SK-N-SH treated with all-trans-retinoic acid at 6 μM for 48 hours (cell line): Measurements from ENCODE around the gene THSD4.

Source experiments
- ATAC-seq: fragments of 200-7000 bp; cut with Tn5 transposase; 3 replicates; pipeline ENCODE4 v1.9.1; 2020; ENCODE audit warnings: mild to moderate bottlenecking, moderate library complexity
- ARNTL ChIP-seq: fragments of 450-650 bp; formaldehyde crosslinking; IDR thresholded peaks from 2 replicates; pipeline ENCODE4 v1.5.0; 2020; ENCODE audit warnings: low read depth, mild to moderate bottlenecking, moderate library complexity, borderline replicate concordance
- BACH2 ChIP-seq: fragments of 250-450 bp; sonication (Bioruptor Pico); IDR thresholded peaks from 2 replicates; pipeline ENCODE4 v1.9.0; 2021; ENCODE audit warnings: mild to moderate bottlenecking, borderline replicate concordance
- CREB5 ChIP-seq: fragments of 250-450 bp; sonication (Bioruptor Pico); IDR thresholded peaks from 2 replicates; pipeline ENCODE4 v1.5.1; 2020; ENCODE audit warnings: low read depth, mild to moderate bottlenecking, moderate library complexity
- CSDC2 ChIP-seq: fragments of 250-450 bp; sonication (Bioruptor Pico); IDR thresholded peaks from 2 replicates; pipeline ENCODE4 v1.5.0; 2020; ENCODE audit warnings: mild to moderate bottlenecking, moderate library complexity
- ESRRG ChIP-seq: fragments of 250-450 bp; sonication (Bioruptor Pico); IDR thresholded peaks from 2 replicates; pipeline ENCODE4 v1.6.1; 2021; ENCODE audit warnings: mild to moderate bottlenecking
- GLIS3 ChIP-seq: fragments of 250-450 bp; sonication (Bioruptor Pico); IDR thresholded peaks from 2 replicates; pipeline ENCODE4 v1.5.0; 2020; ENCODE audit warnings: mild to moderate bottlenecking, moderate library complexity
- ISL1 ChIP-seq: fragments of 250-450 bp; sonication (Bioruptor Pico); IDR thresholded peaks from 2 replicates; pipeline ENCODE4 v2.1.2; 2022; ENCODE audit warnings: mild to moderate bottlenecking, moderate library complexity
- OSR1 ChIP-seq: fragments of 250-450 bp; sonication (Bioruptor Pico); IDR thresholded peaks from 2 replicates; pipeline ENCODE4 v1.8.0; 2022; ENCODE audit warnings: moderate library complexity, mild to moderate bottlenecking, inconsistent platforms
- PATZ1 ChIP-seq: fragments of 250-450 bp; sonication (Bioruptor Pico); IDR thresholded peaks from 2 replicates; pipeline ENCODE4 v1.8.0; 2020; ENCODE audit warnings: mild to moderate bottlenecking, moderate library complexity, borderline replicate concordance
- POU6F1 ChIP-seq: fragments of 250-450 bp; sonication (Bioruptor Pico); IDR thresholded peaks from 2 replicates; pipeline ENCODE4 v1.8.0; 2021; ENCODE audit warnings: low read depth, mild to moderate bottlenecking, moderate library complexity, borderline replicate concordance
- PPARA ChIP-seq: fragments of 250-450 bp; sonication (Bioruptor Pico); IDR thresholded peaks from 2 replicates; pipeline ENCODE4 v1.5.0; 2020; ENCODE audit warnings: mild to moderate bottlenecking, borderline replicate concordance
- TOX ChIP-seq: fragments of 250-450 bp; sonication (Bioruptor Pico); IDR thresholded peaks from 2 replicates; pipeline ENCODE4 v1.8.0; 2021; ENCODE audit warnings: mild to moderate bottlenecking, moderate library complexity, borderline replicate concordance
- TSHZ2 ChIP-seq: fragments of 250-450 bp; sonication (Bioruptor Pico); IDR thresholded peaks from 2 replicates; pipeline ENCODE4 v1.5.0; 2020; ENCODE audit warnings: mild to moderate bottlenecking, moderate library complexity
- ZC3H10 ChIP-seq: fragments of 250-450 bp; sonication (Bioruptor Pico); IDR thresholded peaks from 2 replicates; pipeline ENCODE4 v1.5.1; 2021; ENCODE audit warnings: mild to moderate bottlenecking, moderate library complexity
- ZFP3 ChIP-seq: fragments of 250-450 bp; sonication (Bioruptor Pico); IDR thresholded peaks from 2 replicates; pipeline ENCODE4 v1.5.0; 2020; ENCODE audit warnings: mild to moderate bottlenecking, moderate library complexity
- ZNF565 ChIP-seq: fragments of 450-650 bp; formaldehyde crosslinking; conservative IDR thresholded peaks from 2 replicates; pipeline ENCODE4 v1.5.0; 2020; ENCODE audit warnings: low read depth, mild to moderate bottlenecking, moderate library complexity
- ZNF70 ChIP-seq: fragments of 450-650 bp; formaldehyde crosslinking; IDR thresholded peaks from 2 replicates; pipeline ENCODE4 v1.5.0; 2020; ENCODE audit warnings: mild to moderate bottlenecking, moderate library complexity
- ZNF8 ChIP-seq: fragments of 450-650 bp; formaldehyde crosslinking; IDR thresholded peaks from 2 replicates; pipeline ENCODE4 v1.5.0; 2020; ENCODE audit warnings: mild to moderate bottlenecking, moderate library complexity
- TF ChIP-seq, protein P1 (sequence below): fragments of 250-450 bp; sonication (Bioruptor Pico); IDR thresholded peaks from 2 replicates; pipeline ENCODE4 v1.5.1; 2021; ENCODE audit warnings: mild to moderate bottlenecking, moderate library complexity

Gene THSD4

DNA sequence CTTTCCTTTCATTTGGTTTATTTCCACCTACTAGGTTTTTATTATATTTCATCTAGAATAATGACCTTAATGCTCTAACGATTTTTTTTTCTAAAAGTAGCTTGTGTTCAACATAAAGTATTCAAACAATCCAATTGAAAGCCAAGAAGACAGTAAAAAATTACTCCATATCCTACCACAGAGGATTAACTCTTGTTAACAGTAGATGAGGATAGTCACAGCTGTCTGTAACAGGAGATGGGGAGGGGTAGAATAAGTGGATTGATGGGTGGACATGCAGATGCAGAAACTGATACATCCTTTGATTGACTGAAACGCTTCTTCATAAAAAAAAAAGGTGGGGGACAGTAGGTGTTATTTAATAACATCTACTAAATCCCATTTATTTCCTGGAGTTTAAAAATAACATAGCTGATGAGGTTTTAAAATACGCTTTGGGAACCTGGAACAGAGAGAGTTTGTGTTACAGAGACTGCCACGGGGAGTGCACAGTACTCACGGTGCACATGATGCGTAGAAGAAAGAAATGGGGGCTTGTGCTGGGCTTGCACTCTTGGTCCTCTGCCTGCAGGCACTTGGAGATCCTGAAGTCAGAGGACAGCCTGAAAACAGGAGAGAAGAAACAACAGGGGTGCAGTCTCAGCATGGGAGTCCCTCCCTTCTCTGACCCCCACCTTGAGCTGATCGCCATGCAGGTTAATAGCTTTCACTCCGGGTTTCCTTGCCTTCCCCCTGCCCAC is 226.7 kb downstream of the THSD4 start (continued):
- TF ChIP-seq GLIS3 (CRISPR knock-in tag) (no peak), PPARA (no peak), ZNF70 (CRISPR knock-in tag) (no peak), OSR1 (no peak), ZNF8 (CRISPR knock-in tag) (no peak), CREB5 (no peak), ESRRG (no peak)

GRCh38 chr15:71342658-71343057 is 227.4 kb downstream of the THSD4 start:
- TF ChIP-seq ZNF70 (CRISPR knock-in tag) (no peak), CSDC2 (CRISPR knock-in tag) (no peak), ZNF565 (CRISPR knock-in tag) (no peak), ARNTL (CRISPR knock-in tag) (no peak), POU6F1 (CRISPR knock-in tag) (no peak), CREB5 (no peak), ZC3H10 (CRISPR knock-in tag) (no peak), BACH2 (CRISPR knock-in tag) (no peak), PATZ1 (CRISPR knock-in tag) (no peak), GLIS3 (CRISPR knock-in tag) (no peak), ISL1 (CRISPR knock-in tag) (no peak), OSR1 (no peak)
- TF ChIP-seq, protein P1, sequence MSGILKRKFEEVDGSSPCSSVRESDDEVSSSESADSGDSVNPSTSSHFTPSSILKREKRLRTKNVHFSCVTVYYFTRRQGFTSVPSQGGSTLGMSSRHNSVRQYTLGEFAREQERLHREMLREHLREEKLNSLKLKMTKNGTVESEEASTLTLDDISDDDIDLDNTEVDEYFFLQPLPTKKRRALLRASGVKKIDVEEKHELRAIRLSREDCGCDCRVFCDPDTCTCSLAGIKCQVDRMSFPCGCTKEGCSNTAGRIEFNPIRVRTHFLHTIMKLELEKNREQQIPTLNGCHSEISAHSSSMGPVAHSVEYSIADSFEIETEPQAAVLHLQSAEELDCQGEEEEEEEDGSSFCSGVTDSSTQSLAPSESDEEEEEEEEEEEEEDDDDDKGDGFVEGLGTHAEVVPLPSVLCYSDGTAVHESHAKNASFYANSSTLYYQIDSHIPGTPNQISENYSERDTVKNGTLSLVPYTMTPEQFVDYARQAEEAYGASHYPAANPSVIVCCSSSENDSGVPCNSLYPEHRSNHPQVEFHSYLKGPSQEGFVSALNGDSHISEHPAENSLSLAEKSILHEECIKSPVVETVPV (CRISPR knock-in tag): no peak
- ATAC-seq: no peak

- no peak for ATAC-seq
- TF ChIP-seq TSHZ2 (CRISPR knock-in tag): no peak
- no peak for TF ChIP-seq ZC3H10 (CRISPR knock-in tag)
- TF ChIP-seq TOX (CRISPR knock-in tag): no peak
- no peak for TF ChIP-seq ZNF565 (CRISPR knock-in tag)
- no peak for TF ChIP-seq ZFP3 (CRISPR knock-in tag)
- no peak for TF ChIP-seq ISL1 (CRISPR knock-in tag)
- TF ChIP-seq CSDC2 (CRISPR knock-in tag): no peak
- TF ChIP-seq PPARA: no peak
- no peak for TF ChIP-seq PATZ1 (CRISPR knock-in tag)
- no peak for TF ChIP-seq CREB5
- TF ChIP-seq ZNF8 (CRISPR knock-in tag): no peak
Measured at GRCh38 chr15:71344316-71344715, 229.0 kb downstream of the THSD4 start.
